Measurements from ENCODE around the gene TRA2B.
A peak's percentile ranks its signal among the peaks of the same experiment; 100 is the strongest.

Gene TRA2B

DNA sequence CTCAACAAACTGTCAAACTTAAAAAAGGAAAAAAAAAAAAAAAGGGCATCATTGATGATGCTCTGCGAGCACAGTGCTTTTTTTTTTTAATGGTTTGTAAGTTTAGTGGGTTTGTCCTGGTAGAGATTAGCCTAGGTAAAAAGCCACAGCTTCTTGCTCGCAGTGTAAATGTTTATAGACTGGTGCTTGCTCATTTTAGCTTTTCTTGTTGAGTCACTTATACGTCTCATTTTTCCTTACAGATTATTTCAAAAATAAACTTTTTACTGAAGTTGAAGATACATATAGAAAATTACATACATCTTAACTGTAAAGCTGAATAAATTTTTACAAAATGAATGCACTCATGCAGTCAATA lies 16.5 kb upstream of the TRA2B start:
- Histone ChIP-seq H3K27ac (ENCODE audit: low read depth, low read length) (no peak overlapping the region), H3K27me3 (ENCODE audit: control insufficient read depth in 1 of 2, insufficient read depth in 2 of 2, low read length in 2 of 2) (no peaks in the 10 kb centered on the region), H3K36me3 (ENCODE audit: control insufficient read depth in 1 of 2, insufficient read depth in 2 of 2, low read length in 2 of 2) (no peaks in the 10 kb centered on the region), H3K9me3 (ENCODE audit: control insufficient read depth in 1 of 2, low read length in 2 of 2) (no peaks in the 10 kb centered on the region), H3K4me1 (ENCODE audit: control insufficient read depth in 1 of 2, insufficient read depth in 2 of 2, low read length in 2 of 2) (peaks cover 11 to 24% of the 10 kb centered on the region in 2 donors), H3K9ac (ENCODE audit: low read depth in 1 of 2, low read length in 2 of 2) (no peak overlapping the region), H3K4me3 (ENCODE audit: low read depth in 1 of 2, low read length in 2 of 2) (no peak overlapping the region)

DNA sequence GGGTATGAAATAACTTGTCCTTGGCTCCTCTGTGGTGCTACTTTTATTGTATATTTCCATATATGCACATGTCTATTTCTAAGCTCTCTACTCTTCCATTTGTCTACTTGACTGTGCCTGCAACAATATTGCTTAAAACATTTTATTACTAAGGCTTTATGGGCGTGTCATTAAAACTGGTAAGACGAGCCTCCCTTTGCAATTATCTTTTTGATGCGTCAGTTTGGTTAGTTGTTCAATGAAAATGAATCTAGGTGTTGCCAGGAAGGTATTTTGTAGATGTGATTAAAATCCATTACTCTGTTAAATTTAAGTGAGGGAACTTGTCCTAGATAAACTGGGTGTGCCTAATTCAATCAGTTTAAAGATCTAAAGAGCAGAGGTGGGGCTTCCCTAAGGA lies 12.9 kb upstream of the TRA2B start:
- H3K36me3 ChIP-seq (ENCODE audit: control insufficient read depth in 1 of 2, insufficient read depth in 2 of 2, low read length in 2 of 2): no peaks in the 10 kb centered on the region
- H3K4me1 ChIP-seq (ENCODE audit: control insufficient read depth in 1 of 2, insufficient read depth in 2 of 2, low read length in 2 of 2): peaks cover 11 to 14% of the 10 kb centered on the region in 2 donors
- H3K27me3 ChIP-seq (ENCODE audit: control insufficient read depth in 1 of 2, insufficient read depth in 2 of 2, low read length in 2 of 2): no peaks in the 10 kb centered on the region
- no peak overlapping the region for H3K27ac ChIP-seq (ENCODE audit: low read depth, low read length)
- no peaks in the 10 kb centered on the region for H3K9me3 ChIP-seq (ENCODE audit: control insufficient read depth in 1 of 2, low read length in 2 of 2)
- H3K9ac ChIP-seq (ENCODE audit: low read depth in 1 of 2, low read length in 2 of 2): no peak overlapping the region
- no peak overlapping the region for H3K4me3 ChIP-seq (ENCODE audit: low read depth in 1 of 2, low read length in 2 of 2)

- Histone ChIP-seq H3K27me3 (ENCODE audit: control insufficient read depth in 1 of 2, insufficient read depth in 2 of 2, low read length in 2 of 2) (no peaks in the 10 kb centered on the region), H3K27ac (ENCODE audit: low read depth, low read length) (no peak overlapping the region)
Measured at GRCh38 chr3:185949515-185949914, 11.7 kb upstream of the TRA2B start.

DNA sequence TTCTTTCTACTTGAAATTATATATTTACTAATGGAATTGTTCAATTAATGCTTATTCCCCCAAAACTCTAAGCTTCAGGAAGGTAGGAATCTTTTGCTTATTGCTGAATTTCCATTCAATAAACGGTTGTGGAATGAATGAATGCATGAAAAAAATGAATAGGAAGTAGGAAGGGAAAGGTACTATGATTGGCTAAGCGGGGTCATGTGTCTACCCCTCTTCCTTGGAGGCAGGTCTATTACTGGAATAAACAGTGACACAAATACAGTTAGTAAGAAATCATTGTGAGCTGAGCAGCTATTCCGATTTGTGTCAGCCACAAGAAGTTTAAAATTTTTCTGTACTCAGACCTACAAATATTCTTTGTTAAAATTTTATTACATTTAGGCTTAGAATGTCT lies 10.5 kb upstream of the TRA2B start:
- peaks cover 10 to 14% of the 10 kb centered on the region in 2 donors for H3K4me1 ChIP-seq (ENCODE audit: control insufficient read depth in 1 of 2, insufficient read depth in 2 of 2, low read length in 2 of 2)
- H3K9ac ChIP-seq (ENCODE audit: low read depth in 1 of 2, low read length in 2 of 2): no peak overlapping the region
- H3K27ac ChIP-seq (ENCODE audit: low read depth, low read length): no peak overlapping the region

More at GRCh38 chr3:185949515-185949914, 11.7 kb upstream of the TRA2B start:
- Histone ChIP-seq H3K36me3 (ENCODE audit: control insufficient read depth in 1 of 2, insufficient read depth in 2 of 2, low read length in 2 of 2) (no peaks in the 10 kb centered on the region), H3K9ac (ENCODE audit: low read depth in 1 of 2, low read length in 2 of 2) (no peak overlapping the region), H3K4me3 (ENCODE audit: low read depth in 1 of 2, low read length in 2 of 2) (no peak overlapping the region), H3K4me1 (ENCODE audit: control insufficient read depth in 1 of 2, insufficient read depth in 2 of 2, low read length in 2 of 2) (peaks cover 11 to 14% of the 10 kb centered on the region in 2 donors), H3K9me3 (ENCODE audit: control insufficient read depth in 1 of 2, low read length in 2 of 2) (no peaks in the 10 kb centered on the region)

GRCh38 chr3:185943760-185944106 lies 5.9 kb upstream of the TRA2B start:
- no peak overlapping the region for H3K4me3 ChIP-seq (ENCODE audit: low read depth in 1 of 2, low read length in 2 of 2)
- H3K27me3 ChIP-seq (ENCODE audit: control insufficient read depth in 1 of 2, insufficient read depth in 2 of 2, low read length in 2 of 2): no peaks in the 10 kb centered on the region
- H3K36me3 ChIP-seq (ENCODE audit: control insufficient read depth in 1 of 2, insufficient read depth in 2 of 2, low read length in 2 of 2): no peaks in the 10 kb centered on the region
- no peak overlapping the region for H3K9ac ChIP-seq (ENCODE audit: low read depth in 1 of 2, low read length in 2 of 2)
- H3K4me1 ChIP-seq (ENCODE audit: control insufficient read depth in 1 of 2, insufficient read depth in 2 of 2, low read length in 2 of 2): peaks cover 5 to 6% of the 10 kb centered on the region in 2 donors
- no peaks in the 10 kb centered on the region for H3K9me3 ChIP-seq (ENCODE audit: control insufficient read depth in 1 of 2, low read length in 2 of 2)
- no peak overlapping the region for H3K27ac ChIP-seq (ENCODE audit: low read depth, low read length)

More for the DNA sequence above, 10.5 kb upstream of the TRA2B start:
- Histone ChIP-seq H3K36me3 (ENCODE audit: control insufficient read depth in 1 of 2, insufficient read depth in 2 of 2, low read length in 2 of 2) (no peaks in the 10 kb centered on the region), H3K9me3 (ENCODE audit: control insufficient read depth in 1 of 2, low read length in 2 of 2) (no peaks in the 10 kb centered on the region), H3K4me3 (ENCODE audit: low read depth in 1 of 2, low read length in 2 of 2) (no peak overlapping the region), H3K27me3 (ENCODE audit: control insufficient read depth in 1 of 2, insufficient read depth in 2 of 2, low read length in 2 of 2) (no peaks in the 10 kb centered on the region)

- H3K4me3 ChIP-seq (ENCODE audit: low read depth in 1 of 2, low read length in 2 of 2): peak overlapping the region in 1 of 2 donors; percentile 28
- no peaks in the 10 kb centered on the region for H3K9me3 ChIP-seq (ENCODE audit: control insufficient read depth in 1 of 2, low read length in 2 of 2)
- peaks cover 5 to 6% of the 10 kb centered on the region in 2 donors for H3K4me1 ChIP-seq (ENCODE audit: control insufficient read depth in 1 of 2, insufficient read depth in 2 of 2, low read length in 2 of 2)
- no peaks in the 10 kb centered on the region for H3K36me3 ChIP-seq (ENCODE audit: control insufficient read depth in 1 of 2, insufficient read depth in 2 of 2, low read length in 2 of 2)
- no peaks in the 10 kb centered on the region for H3K27me3 ChIP-seq (ENCODE audit: control insufficient read depth in 1 of 2, insufficient read depth in 2 of 2, low read length in 2 of 2)
- no peak overlapping the region for H3K9ac ChIP-seq (ENCODE audit: low read depth in 1 of 2, low read length in 2 of 2)
- H3K27ac ChIP-seq (ENCODE audit: low read depth, low read length): no peak overlapping the region
Measured at GRCh38 chr3:185942907-185943759, 5.3 kb upstream of the TRA2B start.

GRCh38 chr3:185942396-185942795 lies 4.6 kb upstream of the TRA2B start:
- H3K9ac ChIP-seq (ENCODE audit: low read depth in 1 of 2, low read length in 2 of 2): no peak overlapping the region
- no peak overlapping the region for H3K4me3 ChIP-seq (ENCODE audit: low read depth in 1 of 2, low read length in 2 of 2)
- no peak overlapping the region for H3K27ac ChIP-seq (ENCODE audit: low read depth, low read length)
- peaks cover 5 to 6% of the 10 kb centered on the region in 2 donors for H3K4me1 ChIP-seq (ENCODE audit: control insufficient read depth in 1 of 2, insufficient read depth in 2 of 2, low read length in 2 of 2)
- no peaks in the 10 kb centered on the region for H3K9me3 ChIP-seq (ENCODE audit: control insufficient read depth in 1 of 2, low read length in 2 of 2)
- H3K27me3 ChIP-seq (ENCODE audit: control insufficient read depth in 1 of 2, insufficient read depth in 2 of 2, low read length in 2 of 2): no peaks in the 10 kb centered on the region
- H3K36me3 ChIP-seq (ENCODE audit: control insufficient read depth in 1 of 2, insufficient read depth in 2 of 2, low read length in 2 of 2): no peaks in the 10 kb centered on the region

DNA sequence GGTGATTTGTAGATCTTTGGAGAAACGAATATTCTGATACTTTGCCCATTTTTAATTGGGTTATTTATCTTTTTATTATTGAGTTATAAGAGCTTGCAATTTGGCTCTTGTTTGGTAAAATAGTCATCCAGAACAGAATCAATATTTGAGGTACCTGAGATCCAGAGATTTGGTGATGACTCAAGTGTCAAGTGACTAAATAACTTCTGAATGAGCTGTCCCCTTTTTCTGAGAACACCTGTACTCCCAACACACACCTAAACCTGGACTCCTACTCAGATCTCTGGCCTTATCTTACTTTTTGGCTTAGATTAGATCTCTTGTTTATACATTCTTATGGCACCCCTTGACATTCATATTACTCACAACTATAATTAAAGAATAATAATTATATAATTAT lies 3.1 kb upstream of the TRA2B start:
- H3K9ac ChIP-seq (ENCODE audit: low read depth in 1 of 2, low read length in 2 of 2): no peak overlapping the region
- H3K4me1 ChIP-seq (ENCODE audit: control insufficient read depth in 1 of 2, insufficient read depth in 2 of 2, low read length in 2 of 2): peaks cover 5 to 6% of the 10 kb centered on the region in 2 donors
- H3K9me3 ChIP-seq (ENCODE audit: control insufficient read depth in 1 of 2, low read length in 2 of 2): no peaks in the 10 kb centered on the region
- no peak overlapping the region for H3K27ac ChIP-seq (ENCODE audit: low read depth, low read length)
- no peaks in the 10 kb centered on the region for H3K36me3 ChIP-seq (ENCODE audit: control insufficient read depth in 1 of 2, insufficient read depth in 2 of 2, low read length in 2 of 2)
- H3K4me3 ChIP-seq (ENCODE audit: low read depth in 1 of 2, low read length in 2 of 2): no peak overlapping the region
- H3K27me3 ChIP-seq (ENCODE audit: control insufficient read depth in 1 of 2, insufficient read depth in 2 of 2, low read length in 2 of 2): no peaks in the 10 kb centered on the region

DNA sequence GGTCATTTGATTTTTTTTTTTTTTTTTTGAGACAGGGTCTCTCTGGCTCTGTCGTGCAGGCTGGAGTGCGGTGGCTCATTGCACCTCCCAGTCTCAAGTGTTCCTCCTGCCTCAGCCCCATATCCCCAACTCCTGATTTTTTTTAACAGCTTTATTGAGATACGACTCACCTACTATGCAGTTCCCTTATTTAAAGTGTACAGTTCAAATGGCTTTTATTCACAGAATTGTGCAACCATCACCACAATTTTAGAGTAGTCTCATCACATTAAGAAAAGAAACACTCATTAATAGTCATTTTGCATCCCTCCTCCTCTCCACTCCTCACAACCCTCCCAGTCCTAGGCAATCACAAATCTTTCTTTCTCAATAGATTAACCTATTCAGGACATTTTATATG lies 1.9 kb upstream of the TRA2B start:
- Histone ChIP-seq H3K27me3 (ENCODE audit: control insufficient read depth in 1 of 2, insufficient read depth in 2 of 2, low read length in 2 of 2) (no peaks in the 10 kb centered on the region), H3K4me1 (ENCODE audit: control insufficient read depth in 1 of 2, insufficient read depth in 2 of 2, low read length in 2 of 2) (peaks cover 8 to 14% of the 10 kb centered on the region in 2 donors), H3K36me3 (ENCODE audit: control insufficient read depth in 1 of 2, insufficient read depth in 2 of 2, low read length in 2 of 2) (no peaks in the 10 kb centered on the region), H3K27ac (ENCODE audit: low read depth, low read length) (no peak overlapping the region), H3K9me3 (ENCODE audit: control insufficient read depth in 1 of 2, low read length in 2 of 2) (no peaks in the 10 kb centered on the region), H3K9ac (ENCODE audit: low read depth in 1 of 2, low read length in 2 of 2) (no peak overlapping the region), H3K4me3 (ENCODE audit: low read depth in 1 of 2, low read length in 2 of 2) (no peak overlapping the region)

GRCh38 chr3:185936814-185937688 lies 763 bp downstream of the TRA2B start:
- Histone ChIP-seq H3K27ac (ENCODE audit: low read depth, low read length) (peak overlapping the region; percentile 100), H3K9ac (ENCODE audit: low read depth in 1 of 2, low read length in 2 of 2) (peak overlapping the region; percentile 98 to 100), H3K36me3 (ENCODE audit: control insufficient read depth in 1 of 2, insufficient read depth in 2 of 2, low read length in 2 of 2) (no peaks in the 10 kb centered on the region), H3K27me3 (ENCODE audit: control insufficient read depth in 1 of 2, insufficient read depth in 2 of 2, low read length in 2 of 2) (no peaks in the 10 kb centered on the region), H3K4me1 (ENCODE audit: control insufficient read depth in 1 of 2, insufficient read depth in 2 of 2, low read length in 2 of 2) (peaks cover 27 to 32% of the 10 kb centered on the region in 2 donors), H3K9me3 (ENCODE audit: control insufficient read depth in 1 of 2, low read length in 2 of 2) (no peaks in the 10 kb centered on the region), H3K4me3 (ENCODE audit: low read depth in 1 of 2, low read length in 2 of 2) (peak overlapping the region; percentile 93 to 99)
